HAP-1 (cell line): ENCODE data around the gene PAPOLA.

Experiments
- DNase-seq, 2 experiments: peaks; one replicate each; pipeline ENCODE4 v3.0.0-alpha.2; 2016 to 2020; ENCODE audit warnings: low spot score in 2 of 2
- H3K27me3 ChIP-seq: fragments of 250-450 bp; sonication (Bioruptor Pico); 2 replicates; pipeline ENCODE4 v1.5.1; 2020; ENCODE audit warnings: low read depth, mild to moderate bottlenecking, moderate library complexity
- H3K36me3 ChIP-seq: fragments of 250-450 bp; sonication (Bioruptor Pico); replicated peaks from 2 replicates; pipeline ENCODE4 v1.5.1; 2020; ENCODE audit warnings: mild to moderate bottlenecking
- H3K4me1 ChIP-seq: fragments of 250-450 bp; sonication (Bioruptor Pico); 2 replicates; pipeline ENCODE4 v1.5.1; 2020; ENCODE audit warnings: mild to moderate bottlenecking
- H3K4me3 ChIP-seq: fragments of 250-450 bp; sonication (Bioruptor Pico); 2 replicates; pipeline ENCODE4 v1.5.1; 2020; ENCODE audit warnings: mild to moderate bottlenecking, moderate library complexity
- H3K9me3 ChIP-seq: fragments of 250-450 bp; sonication (Bioruptor Pico); 2 replicates; pipeline ENCODE4 v1.5.1; 2020; ENCODE audit warnings: mild to moderate bottlenecking, moderate library complexity
- in situ Hi-C: fragments of 300-500 bp; cut with MboI; formaldehyde crosslinking; loops from 3 replicates; pipeline ENCODE4 v1.14.3; 2020; ENCODE audit warnings: low sequenced_read_pairs, inconsistent platforms, mixed read lengths

The PAPOLA gene

GRCh38 chr14:96511146-96511545, 9.0 kb downstream of the PAPOLA start:
- Histone ChIP-seq H3K4me1 (peaks cover 60% of the 10 kb centered on the region), H3K27me3 (no peaks in the 10 kb centered on the region), H3K36me3 (no peaks in the 10 kb centered on the region), H3K9me3 (no peaks in the 10 kb centered on the region), H3K4me3 (no peak overlapping the region)
- DNase-seq, result no peak
- in situ Hi-C loops, result no loop called here

DNA sequence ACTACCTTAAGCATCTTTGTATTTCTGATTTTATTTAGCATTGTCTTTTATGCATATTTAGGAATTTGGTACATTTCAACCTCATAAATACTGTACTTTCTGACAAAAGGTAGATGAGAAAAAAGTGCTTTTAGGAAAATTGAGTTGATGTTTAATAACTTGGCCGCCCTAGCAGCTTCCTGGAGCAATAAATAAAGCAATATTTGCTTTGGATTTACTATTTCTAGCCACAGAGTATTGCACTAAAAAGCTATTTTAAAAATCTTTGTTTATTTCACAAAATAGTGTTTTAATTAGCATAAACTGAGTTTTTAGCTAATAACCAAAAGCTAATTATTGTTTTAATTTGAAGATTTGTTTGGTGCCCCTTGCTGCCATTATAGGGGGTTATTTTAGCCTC, 9.5 kb downstream of the PAPOLA start:
- peaks cover 65% of the 10 kb centered on the region for H3K4me1 ChIP-seq
- no peaks in the 10 kb centered on the region for H3K9me3 ChIP-seq
- no peak for DNase-seq
- H3K36me3 ChIP-seq, result no peaks in the 10 kb centered on the region
- H3K4me3 ChIP-seq, result no peak overlapping the region
- H3K27me3 ChIP-seq, result no peaks in the 10 kb centered on the region
- in situ Hi-C loops, result no loop called here

- no peaks in the 10 kb centered on the region for H3K9me3 ChIP-seq
- no peak for DNase-seq
- H3K4me3 ChIP-seq, result no peak overlapping the region
- H3K27me3 ChIP-seq, result no peaks in the 10 kb centered on the region
- in situ Hi-C loops, result no loop called here
- H3K4me1 ChIP-seq, result peaks cover 70% of the 10 kb centered on the region
- no peaks in the 10 kb centered on the region for H3K36me3 ChIP-seq
Measured at GRCh38 chr14:96512122-96512521, 9.9 kb downstream of the PAPOLA start.

GRCh38 chr14:96512602-96513397, 10.6 kb downstream of the PAPOLA start:
- Histone ChIP-seq H3K36me3 (no peaks in the 10 kb centered on the region), H3K27me3 (no peaks in the 10 kb centered on the region), H3K9me3 (no peaks in the 10 kb centered on the region), H3K4me1 (peaks cover 73% of the 10 kb centered on the region), H3K4me3 (no peak overlapping the region)
- peak in 1 of 2 experiments; percentile 62 for DNase-seq
- in situ Hi-C loops, result no loop called here

GRCh38 chr14:96514694-96515093, 12.5 kb downstream of the PAPOLA start:
- in situ Hi-C loops, result no loop called here
- H3K4me1 ChIP-seq, result peaks cover 66% of the 10 kb centered on the region

GRCh38 chr14:96515731-96516130, 13.5 kb downstream of the PAPOLA start:
- in situ Hi-C loops, result no loop called here
- H3K36me3 ChIP-seq, result peaks cover 2% of the 10 kb centered on the region; the same call in 1 of the 2 replicates

More at GRCh38 chr14:96514694-96515093, 12.5 kb downstream of the PAPOLA start:
- Histone ChIP-seq H3K9me3 (no peaks in the 10 kb centered on the region), H3K36me3 (no peaks in the 10 kb centered on the region), H3K4me3 (no peak overlapping the region), H3K27me3 (no peaks in the 10 kb centered on the region)
- DNase-seq, result no peak

DNA sequence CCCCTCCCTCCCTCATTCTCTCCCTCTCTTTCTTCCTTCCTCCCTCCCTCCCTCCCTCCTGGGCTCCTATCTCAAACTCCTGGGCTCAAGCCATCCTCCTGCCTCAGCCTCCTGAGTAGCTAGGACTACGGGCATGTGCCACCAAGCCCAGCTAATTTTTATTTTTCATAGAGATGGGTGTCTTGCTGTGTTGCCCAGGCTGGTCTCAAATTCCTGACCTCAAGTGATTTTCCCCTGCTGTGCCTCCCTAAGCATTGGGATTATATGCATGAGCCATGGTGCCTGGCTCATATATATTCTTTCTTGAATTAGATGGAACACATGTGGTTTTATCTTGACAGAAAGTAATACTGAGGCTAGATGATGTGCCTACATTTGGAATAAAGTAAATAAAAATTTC, 14.2 kb downstream of the PAPOLA start:
- H3K36me3 ChIP-seq, result peaks cover 6% of the 10 kb centered on the region; the same call in 1 of the 2 replicates
- H3K9me3 ChIP-seq, result no peaks in the 10 kb centered on the region
- in situ Hi-C loops, result no loop called here
- no peak overlapping the region for H3K4me3 ChIP-seq
- no peak for DNase-seq
- peaks cover 54% of the 10 kb centered on the region for H3K4me1 ChIP-seq
- no peaks in the 10 kb centered on the region for H3K27me3 ChIP-seq

More at GRCh38 chr14:96515731-96516130, 13.5 kb downstream of the PAPOLA start:
- no peak overlapping the region for H3K4me3 ChIP-seq
- H3K9me3 ChIP-seq, result no peaks in the 10 kb centered on the region
- no peaks in the 10 kb centered on the region for H3K27me3 ChIP-seq
- peaks cover 57% of the 10 kb centered on the region for H3K4me1 ChIP-seq
- DNase-seq, result no peak

GRCh38 chr14:96519970-96520369, 17.8 kb downstream of the PAPOLA start:
- H3K4me1 ChIP-seq, result peaks cover 25% of the 10 kb centered on the region
- H3K27me3 ChIP-seq, result no peaks in the 10 kb centered on the region
- H3K4me3 ChIP-seq, result no peak overlapping the region
- no peak for DNase-seq
- in situ Hi-C loops, result no loop called here
- peaks cover 18% of the 10 kb centered on the region for H3K36me3 ChIP-seq
- no peaks in the 10 kb centered on the region for H3K9me3 ChIP-seq

DNA sequence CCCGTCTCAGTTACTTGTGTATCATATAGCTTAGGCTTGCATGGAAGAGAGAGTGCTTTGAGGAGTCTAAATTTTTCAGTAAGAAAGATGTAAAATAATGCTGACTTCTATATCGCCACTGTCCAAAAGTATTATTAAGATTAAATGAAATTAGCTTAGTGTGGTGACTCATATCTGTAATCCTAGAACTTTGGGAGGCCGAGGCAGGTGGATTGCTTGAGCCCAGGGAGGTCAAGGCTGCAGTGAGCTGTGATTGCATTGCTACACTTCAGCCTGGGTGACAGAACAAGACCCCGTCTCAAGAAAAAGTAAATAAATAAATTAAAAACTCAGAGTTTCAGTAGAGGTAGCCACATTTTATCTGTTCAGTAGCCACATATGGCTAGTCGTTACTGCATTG, 23.3 kb downstream of the PAPOLA start:
- no peak for DNase-seq
- Histone ChIP-seq H3K4me1 (no peaks in the 10 kb centered on the region), H3K9me3 (no peaks in the 10 kb centered on the region), H3K36me3 (peaks cover 58% of the 10 kb centered on the region), H3K4me3 (no peak overlapping the region), H3K27me3 (no peaks in the 10 kb centered on the region)
- in situ Hi-C loops, result no loop called here

DNA sequence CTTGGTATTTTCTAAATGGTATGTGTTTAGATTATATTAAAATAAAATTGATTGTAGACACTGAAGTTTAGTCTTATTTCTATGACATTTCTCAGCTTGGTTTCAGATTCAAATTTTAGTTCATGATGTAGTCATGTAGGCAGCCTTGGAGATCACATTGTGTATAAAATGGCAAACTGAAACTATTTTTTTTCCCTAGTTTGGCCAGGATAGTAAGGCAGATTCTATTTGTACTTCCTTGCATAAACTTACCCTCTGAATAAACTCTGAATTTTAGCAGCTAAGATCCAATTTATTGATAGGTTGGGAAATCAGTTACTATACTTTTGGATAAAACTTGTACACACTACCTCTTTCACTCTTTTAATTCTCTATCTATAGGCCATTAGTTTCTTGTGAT, 30.4 kb downstream of the PAPOLA start:
- DNase-seq, result no peak
- H3K4me1 ChIP-seq, result no peaks in the 10 kb centered on the region
- H3K27me3 ChIP-seq, result no peaks in the 10 kb centered on the region
- H3K4me3 ChIP-seq, result no peak overlapping the region
- H3K36me3 ChIP-seq, result peaks cover 20% of the 10 kb centered on the region
- no peaks in the 10 kb centered on the region for H3K9me3 ChIP-seq
- in situ Hi-C loops, result no loop called here

DNA sequence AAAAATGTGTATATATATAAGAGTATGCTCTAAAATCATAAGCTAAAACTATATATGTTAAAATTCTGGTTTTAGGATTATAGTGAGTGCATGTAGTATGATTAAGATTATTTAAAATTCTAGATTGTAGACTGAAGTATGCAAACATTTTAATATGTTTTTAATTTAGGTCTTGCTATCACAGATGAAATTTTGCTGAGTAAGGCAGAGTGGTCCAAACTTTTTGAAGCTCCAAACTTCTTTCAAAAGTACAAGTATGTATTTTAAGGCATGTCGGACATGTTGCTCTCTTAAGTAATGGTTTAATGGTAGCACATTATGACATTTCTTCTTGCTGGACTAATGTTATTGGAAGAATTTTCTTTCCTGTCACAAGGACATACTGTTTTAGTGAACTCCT, 34.6 kb downstream of the PAPOLA start:
- H3K4me1 ChIP-seq, result no peaks in the 10 kb centered on the region
- H3K27me3 ChIP-seq, result no peaks in the 10 kb centered on the region
- no peaks in the 10 kb centered on the region for H3K9me3 ChIP-seq
- H3K36me3 ChIP-seq, result peaks cover 21% of the 10 kb centered on the region
- in situ Hi-C loops, result no loop called here
- no peak overlapping the region for H3K4me3 ChIP-seq
- no peak for DNase-seq

- no peaks in the 10 kb centered on the region for H3K27me3 ChIP-seq
- peaks cover 35% of the 10 kb centered on the region for H3K36me3 ChIP-seq
- peak in 1 of 2 experiments; percentile 1 for DNase-seq
- no peaks in the 10 kb centered on the region for H3K4me1 ChIP-seq
- H3K9me3 ChIP-seq, result no peaks in the 10 kb centered on the region
- in situ Hi-C loops, result no loop called here
- no peak overlapping the region for H3K4me3 ChIP-seq
Measured at GRCh38 chr14:96538097-96538989, 36.2 kb downstream of the PAPOLA start.

DNA sequence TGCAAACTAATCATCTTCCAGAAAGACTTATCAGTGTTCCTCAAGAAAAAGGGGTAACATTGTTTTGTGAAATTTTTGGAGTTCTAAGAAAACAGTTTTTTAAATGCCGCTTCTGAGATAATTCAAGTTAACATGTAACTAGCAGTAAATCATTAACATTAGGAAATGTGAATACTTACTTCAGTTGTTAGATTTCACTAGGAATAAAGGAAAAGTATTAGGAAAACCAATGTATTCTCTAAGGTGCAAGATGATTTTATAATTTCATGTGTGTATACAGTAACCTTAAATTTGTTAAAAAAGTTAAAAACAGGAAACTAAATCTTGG, 36.8 kb downstream of the PAPOLA start:
- Histone ChIP-seq H3K36me3 (peaks cover 38% of the 10 kb centered on the region), H3K4me3 (no peak overlapping the region), H3K9me3 (no peaks in the 10 kb centered on the region), H3K4me1 (no peaks in the 10 kb centered on the region), H3K27me3 (no peaks in the 10 kb centered on the region)
- in situ Hi-C loops, result no loop called here
- no peak for DNase-seq

DNA sequence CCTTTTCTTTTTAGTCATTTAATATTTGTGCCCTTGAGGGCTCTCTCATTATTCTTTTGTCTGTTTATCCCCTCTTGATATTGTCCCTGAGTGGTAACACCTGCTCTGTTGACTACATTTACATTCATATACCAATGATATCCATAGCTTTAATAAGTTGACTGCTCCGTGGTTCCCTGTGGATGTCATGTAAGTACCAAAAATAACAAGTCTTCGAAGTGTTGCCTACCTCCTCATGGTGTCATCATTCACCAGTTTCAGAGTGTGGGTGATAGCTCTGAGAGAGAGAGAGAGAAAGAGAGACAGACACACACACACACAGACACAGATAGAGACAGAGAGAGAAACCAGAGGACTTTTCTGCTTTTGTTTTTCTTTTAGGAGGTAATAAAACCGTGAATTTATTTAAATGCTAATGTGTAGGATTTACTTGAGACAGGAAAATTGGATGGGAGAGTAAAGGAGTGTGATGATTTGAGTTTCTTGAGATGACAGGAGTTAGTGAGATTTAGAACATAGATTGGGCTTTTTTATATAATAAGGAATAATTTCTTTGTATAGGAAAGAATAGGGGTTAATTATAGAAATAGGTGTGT, 52.2 kb downstream of the PAPOLA start:
- Histone ChIP-seq H3K36me3 (peaks cover 52% of the 10 kb centered on the region), H3K4me1 (peaks cover 16% of the 10 kb centered on the region), H3K9me3 (no peaks in the 10 kb centered on the region), H3K27me3 (no peaks in the 10 kb centered on the region), H3K4me3 (no peak overlapping the region)
- DNase-seq, result peak; percentile 48 to 96
- in situ Hi-C loops, result no loop called here
